Mesenchymal stem cell (in vitro differentiated cells and primary cell): Measurements from ENCODE around the gene RNASET2.

Experiments used
- DNase-seq: peaks from one replicate; pipeline ENCODE4 v3.0.0-alpha.2; 2013
- H2AFZ ChIP-seq: one replicate; pipeline ENCODE4 v1.6.1; 2013; ENCODE audit warnings: low read depth, mild to moderate bottlenecking, control low read depth, inconsistent platforms, low read length, moderate library complexity
- H2AK5ac ChIP-seq: 2 replicates; pipeline ENCODE4 v1.6.1; 2013; ENCODE audit warnings: low read length, moderate library complexity, mild to moderate bottlenecking, inconsistent platforms; ENCODE audit not compliant: severe bottlenecking
- H2BK120ac ChIP-seq: one replicate; pipeline ENCODE4 v1.6.1; 2013; ENCODE audit warnings: low read depth, mild to moderate bottlenecking, inconsistent platforms, low read length, moderate library complexity
- H2BK12ac ChIP-seq, 2 experiments: one replicate each; pipeline ENCODE4 v1.6.1; 2013; ENCODE audit warnings: inconsistent platforms in 2 of 2, low read length in 2 of 2, mild to moderate bottlenecking in 2 of 2, moderate library complexity in 2 of 2, control low read depth in 1 of 2
- H2BK15ac ChIP-seq: one replicate; pipeline ENCODE4 v1.6.1; 2013; ENCODE audit warnings: mild to moderate bottlenecking, low read depth, inconsistent platforms; ENCODE audit not compliant: poor library complexity, severe bottlenecking
- H2BK5ac ChIP-seq: 2 replicates; pipeline ENCODE4 v1.6.1; 2013; ENCODE audit warnings: low read depth, mild to moderate bottlenecking, low read length, control low read depth, inconsistent platforms; ENCODE audit not compliant: poor library complexity, severe bottlenecking
- H3K14ac ChIP-seq, 2 experiments: one replicate each; pipeline ENCODE4 v1.6.1; 2013; ENCODE audit warnings: inconsistent platforms in 2 of 2, low read length in 2 of 2, control low read depth in 1 of 2, mild to moderate bottlenecking in 1 of 2, moderate library complexity in 1 of 2
- H3K18ac ChIP-seq, 2 experiments: one replicate each; pipeline ENCODE4 v1.6.1; 2013; ENCODE audit warnings: inconsistent platforms in 2 of 2, low read length in 2 of 2, control low read depth in 1 of 2, low read depth in 1 of 2, mild to moderate bottlenecking in 1 of 2
- H3K23ac ChIP-seq, 2 experiments: one replicate each; pipeline ENCODE4 v1.6.1; 2013; ENCODE audit warnings: inconsistent platforms in 2 of 2, low read length in 2 of 2, mild to moderate bottlenecking in 2 of 2, moderate library complexity in 2 of 2, control low read depth in 1 of 2
- H3K27ac ChIP-seq: 2 replicates; pipeline ENCODE4 v1.5.1; 2013; ENCODE audit warnings: mild to moderate bottlenecking, moderate library complexity, low read length, control low read depth, inconsistent platforms; ENCODE audit not compliant: poor library complexity, severe bottlenecking
- H3K27me3 ChIP-seq, 2 experiments: 2 replicates each; pipeline versions ENCODE4 v1.6.1 to v1.7.0; 2013; ENCODE audit warnings: low read length in 2 of 2, mild to moderate bottlenecking in 2 of 2, moderate library complexity in 2 of 2, control low read depth in 1 of 2, inconsistent platforms in 1 of 2; ENCODE audit not compliant: control insufficient read depth in 1 of 2, insufficient read depth in 1 of 2
- H3K36me3 ChIP-seq, 2 experiments: 2 replicates each; pipeline versions ENCODE4 v1.6.1 to v1.7.0; 2013; ENCODE audit warnings: low read length in 2 of 2, control low read depth in 1 of 2, inconsistent platforms in 1 of 2, low read depth in 1 of 2, mild to moderate bottlenecking in 1 of 2; ENCODE audit not compliant: insufficient read depth in 2 of 2, control insufficient read depth in 1 of 2
- H3K4ac ChIP-seq, 2 experiments: one replicate each; pipeline ENCODE4 v1.6.1; 2013; ENCODE audit warnings: inconsistent platforms in 2 of 2, low read length in 2 of 2, mild to moderate bottlenecking in 2 of 2, moderate library complexity in 2 of 2, control low read depth in 1 of 2, low read depth in 1 of 2
- H3K4me1 ChIP-seq: 2 replicates; pipeline ENCODE4 v1.6.1; 2013; ENCODE audit warnings: low read depth, low read length, control low read depth; ENCODE audit not compliant: control insufficient read depth, insufficient read depth
- H3K4me2 ChIP-seq: 2 replicates; pipeline ENCODE4 v1.6.1; 2013; ENCODE audit warnings: low read length, mild to moderate bottlenecking, inconsistent platforms; ENCODE audit not compliant: poor library complexity, severe bottlenecking
- H3K4me3 ChIP-seq, 2 experiments: 2 replicates each; pipeline versions ENCODE4 v1.5.1 to v1.7.0; 2013; ENCODE audit warnings: low read length in 2 of 2, mild to moderate bottlenecking in 2 of 2, control low read depth in 1 of 2, low read depth in 1 of 2; ENCODE audit not compliant: insufficient read depth in 1 of 2
- H3K79me1 ChIP-seq: replicated peaks from 2 replicates; pipeline ENCODE4 v1.6.1; 2013; ENCODE audit warnings: mild to moderate bottlenecking, control low read depth, low read length, inconsistent platforms; ENCODE audit not compliant: poor library complexity, severe bottlenecking
- H3K9ac ChIP-seq: 2 replicates; pipeline ENCODE4 v1.7.0; 2013; ENCODE audit warnings: mild to moderate bottlenecking, low read length, moderate library complexity
- H3K9me3 ChIP-seq: 2 replicates; pipeline ENCODE4 v1.7.0; 2013; ENCODE audit warnings: mild to moderate bottlenecking, low read length; ENCODE audit not compliant: control insufficient read depth
- H4K8ac ChIP-seq: one replicate; pipeline ENCODE4 v1.6.1; 2013; ENCODE audit warnings: inconsistent platforms, mild to moderate bottlenecking, low read length, moderate library complexity
- H4K91ac ChIP-seq: one replicate; pipeline ENCODE4 v1.6.1; 2013; ENCODE audit warnings: mild to moderate bottlenecking, low read length, inconsistent platforms
- WGBS: methylation state at CpG from one replicate; pipeline ENCODE4 v1.1.7; 2013; ENCODE audit warnings: mixed read lengths; 5-methylcytosine and 5-hydroxymethylcytosine counted together

RNASET2 gene

GRCh38 chr6:166997768-166998255 is 41.5 kb upstream of the RNASET2 start:
- H3K27me3 ChIP-seq: no peaks in the 10 kb centered on the region
- H3K18ac ChIP-seq: peak overlapping the region in 1 of 2 experiments; percentile 7
- DNase-seq: peak; percentile 86
- peak overlapping the region; percentile 100 for H3K4me2 ChIP-seq
- no peak overlapping the region for H2BK5ac ChIP-seq
- no peak overlapping the region for H4K91ac ChIP-seq
- H3K9me3 ChIP-seq: no peaks in the 10 kb centered on the region
- peak overlapping the region; percentile 82 to 94 for H3K4me3 ChIP-seq
- no peak overlapping the region for H2BK120ac ChIP-seq
- H2AFZ ChIP-seq: peak overlapping the region; percentile 87
- H3K9ac ChIP-seq: peak overlapping the region; percentile 80
- no peak overlapping the region for H3K23ac ChIP-seq
- no peak overlapping the region for H2BK12ac ChIP-seq
- H3K4ac ChIP-seq: no peak overlapping the region
- H3K27ac ChIP-seq: no peak overlapping the region
- H4K8ac ChIP-seq: no peak overlapping the region
- no peak overlapping the region for H2AK5ac ChIP-seq
- H2BK15ac ChIP-seq: no peak overlapping the region
- H3K14ac ChIP-seq: no peak overlapping the region
- H3K79me1 ChIP-seq: peaks cover 26% of the 10 kb centered on the region
- 4% methylated on average over 37 of the region's 38 CpGs for WGBS
- H3K36me3 ChIP-seq: peaks cover 0 to 4% of the 10 kb centered on the region in 2 experiments
- H3K4me1 ChIP-seq: peaks cover 9% of the 10 kb centered on the region

DNA sequence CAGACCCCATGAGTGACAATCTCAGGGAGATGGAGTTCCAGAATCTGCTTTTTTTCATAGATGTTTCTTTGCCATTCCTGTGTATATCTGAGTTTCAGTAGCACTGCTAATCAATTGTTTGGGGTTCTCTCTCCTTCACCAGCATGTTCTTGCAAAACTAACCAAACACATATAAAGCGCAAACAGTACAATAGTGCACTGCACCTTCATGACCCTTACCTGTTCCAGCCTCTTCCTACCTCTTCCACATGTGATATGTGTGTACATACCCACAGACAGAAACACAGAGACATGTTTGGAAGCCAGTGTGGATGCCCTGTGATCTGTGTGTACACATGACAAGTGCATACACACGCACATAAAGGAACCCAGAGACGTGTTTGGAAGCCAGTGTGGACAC is 41.0 kb upstream of the RNASET2 start:
- peak overlapping the region; percentile 82 to 94 for H3K4me3 ChIP-seq
- no peaks in the 10 kb centered on the region for H3K9me3 ChIP-seq
- no peak overlapping the region for H4K91ac ChIP-seq
- no peaks in the 10 kb centered on the region for H3K27me3 ChIP-seq
- no peak overlapping the region for H2BK5ac ChIP-seq
- no peak overlapping the region for H3K27ac ChIP-seq
- H2BK15ac ChIP-seq: no peak overlapping the region
- no peak overlapping the region for H2AK5ac ChIP-seq
- H3K4ac ChIP-seq: no peak overlapping the region
- H3K79me1 ChIP-seq: peaks cover 25% of the 10 kb centered on the region
- peaks cover 0 to 2% of the 10 kb centered on the region in 2 experiments for H3K36me3 ChIP-seq
- peak overlapping the region in 1 of 2 experiments; percentile 7 for H3K18ac ChIP-seq
- no peak overlapping the region for H2BK12ac ChIP-seq
- peak overlapping the region; percentile 100 for H3K4me2 ChIP-seq
- no peak overlapping the region for H2BK120ac ChIP-seq
- peaks cover 9% of the 10 kb centered on the region for H3K4me1 ChIP-seq
- WGBS: 80% methylated on average over 3 of the region's 3 CpGs
- no peak overlapping the region for H3K14ac ChIP-seq
- peak overlapping the region; percentile 80 for H3K9ac ChIP-seq
- H2AFZ ChIP-seq: no peak overlapping the region
- no peak overlapping the region for H4K8ac ChIP-seq
- no peak overlapping the region for H3K23ac ChIP-seq
- DNase-seq: no peak

DNA sequence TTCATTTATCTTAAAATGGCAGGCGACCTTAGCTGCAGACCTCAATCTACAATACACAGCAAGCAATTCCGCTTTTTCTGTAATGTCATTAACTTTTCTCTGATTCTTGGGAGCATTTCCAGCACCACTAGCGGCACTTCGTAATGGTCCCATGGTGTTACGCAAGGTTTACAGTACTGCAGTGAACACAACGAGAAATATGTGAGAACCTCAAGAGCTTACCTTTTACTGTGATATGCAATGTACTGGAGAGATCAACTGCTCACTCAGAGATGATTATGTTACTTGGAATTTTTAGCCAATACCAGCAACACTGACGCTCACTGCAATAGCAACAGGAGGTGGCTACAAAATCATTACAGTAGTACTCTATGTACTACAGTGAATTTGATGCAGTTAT is 40.1 kb upstream of the RNASET2 start:
- H3K14ac ChIP-seq: no peak overlapping the region
- no peak overlapping the region for H3K4me3 ChIP-seq
- H3K23ac ChIP-seq: no peak overlapping the region
- no peak overlapping the region for H2BK5ac ChIP-seq
- no peak overlapping the region for H4K8ac ChIP-seq
- H3K4ac ChIP-seq: no peak overlapping the region
- no peak overlapping the region for H2BK15ac ChIP-seq
- H3K36me3 ChIP-seq: no peaks in the 10 kb centered on the region
- no peaks in the 10 kb centered on the region for H3K27me3 ChIP-seq
- 85% methylated on average over 6 of the region's 7 CpGs for WGBS
- no peak overlapping the region for H3K18ac ChIP-seq
- peaks cover 9% of the 10 kb centered on the region for H3K4me1 ChIP-seq
- DNase-seq: peak; percentile 52
- H2BK120ac ChIP-seq: no peak overlapping the region
- H2BK12ac ChIP-seq: no peak overlapping the region
- H2AFZ ChIP-seq: no peak overlapping the region
- peaks cover 26% of the 10 kb centered on the region for H3K79me1 ChIP-seq
- no peaks in the 10 kb centered on the region for H3K9me3 ChIP-seq
- no peak overlapping the region for H2AK5ac ChIP-seq
- H3K4me2 ChIP-seq: no peak overlapping the region
- H4K91ac ChIP-seq: no peak overlapping the region
- H3K27ac ChIP-seq: no peak overlapping the region
- H3K9ac ChIP-seq: no peak overlapping the region

DNA sequence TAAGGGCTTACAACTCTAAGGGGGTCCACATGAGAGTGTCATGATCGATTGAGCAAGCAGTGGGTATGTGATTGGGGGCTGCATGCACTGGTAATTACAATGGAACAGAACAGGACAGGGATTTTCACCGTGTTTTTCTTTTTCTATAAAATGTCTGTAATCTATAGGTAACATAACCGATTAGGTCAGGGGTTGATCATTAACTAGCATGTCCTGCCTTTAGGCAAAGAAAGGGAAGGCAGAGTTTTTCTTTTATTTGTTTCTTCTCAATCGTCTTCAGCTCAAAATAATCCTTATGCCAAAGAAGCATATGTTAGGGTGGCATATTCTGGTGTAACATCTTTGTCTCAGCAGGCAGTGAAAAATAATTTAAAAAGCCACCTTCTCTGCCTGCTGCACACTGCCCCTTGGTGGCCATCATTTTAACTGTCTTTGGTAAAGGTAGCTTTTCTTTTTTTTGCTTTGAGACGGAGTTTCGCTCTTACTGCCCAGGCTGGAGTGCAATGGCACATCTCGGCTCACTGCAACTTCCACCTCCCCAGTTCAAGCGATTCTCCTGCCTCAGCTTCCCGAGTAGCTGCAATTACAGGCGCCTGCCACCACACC is 33.2 kb upstream of the RNASET2 start:
- Histone ChIP-seq H2BK120ac (no peak overlapping the region), H3K27ac (no peak overlapping the region)
- 74% methylated on average over 9 of the region's 10 CpGs for WGBS

More for the DNA sequence above, 33.2 kb upstream of the RNASET2 start:
- H3K4me1 ChIP-seq: no peaks in the 10 kb centered on the region
- no peak overlapping the region for H4K91ac ChIP-seq
- no peak overlapping the region for H3K14ac ChIP-seq
- H3K4me3 ChIP-seq: no peak overlapping the region
- no peak overlapping the region for H2AFZ ChIP-seq
- H2BK5ac ChIP-seq: no peak overlapping the region
- no peak overlapping the region for H3K9ac ChIP-seq
- H3K79me1 ChIP-seq: peaks cover 31% of the 10 kb centered on the region
- no peak overlapping the region for H2BK15ac ChIP-seq
- H2BK12ac ChIP-seq: no peak overlapping the region
- H3K9me3 ChIP-seq: no peaks in the 10 kb centered on the region
- no peak overlapping the region for H3K18ac ChIP-seq
- DNase-seq: peak; percentile 61
- H4K8ac ChIP-seq: no peak overlapping the region
- H3K23ac ChIP-seq: no peak overlapping the region
- no peaks in the 10 kb centered on the region for H3K36me3 ChIP-seq
- H2AK5ac ChIP-seq: no peak overlapping the region
- H3K27me3 ChIP-seq: no peaks in the 10 kb centered on the region
- peak overlapping the region; percentile 13 for H3K4me2 ChIP-seq
- no peak overlapping the region for H3K4ac ChIP-seq
